ENCODE measurements around the gene TULP1.

DNA sequence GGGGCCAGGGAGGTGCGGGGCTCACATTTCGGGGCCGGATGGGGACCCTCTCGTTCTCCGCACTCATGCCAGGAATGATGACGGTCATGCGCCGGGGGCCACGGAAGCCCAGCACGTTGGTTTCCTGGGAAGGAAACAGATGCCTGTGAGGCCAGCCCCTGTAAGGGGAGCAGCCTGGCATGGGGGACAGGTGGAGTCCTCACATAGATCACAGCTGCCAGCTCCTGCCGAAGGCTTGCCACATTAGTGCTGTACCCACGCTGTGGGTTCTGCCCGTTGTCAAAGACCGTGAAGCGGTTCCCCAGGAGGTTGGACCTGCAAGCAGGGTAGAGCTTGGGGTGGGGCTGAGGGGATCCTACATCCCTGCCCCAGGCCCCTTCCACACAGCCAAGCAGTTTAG, 9.2 kb downstream of the TULP1 start:
- TF ChIP-seq, protein P1, sequence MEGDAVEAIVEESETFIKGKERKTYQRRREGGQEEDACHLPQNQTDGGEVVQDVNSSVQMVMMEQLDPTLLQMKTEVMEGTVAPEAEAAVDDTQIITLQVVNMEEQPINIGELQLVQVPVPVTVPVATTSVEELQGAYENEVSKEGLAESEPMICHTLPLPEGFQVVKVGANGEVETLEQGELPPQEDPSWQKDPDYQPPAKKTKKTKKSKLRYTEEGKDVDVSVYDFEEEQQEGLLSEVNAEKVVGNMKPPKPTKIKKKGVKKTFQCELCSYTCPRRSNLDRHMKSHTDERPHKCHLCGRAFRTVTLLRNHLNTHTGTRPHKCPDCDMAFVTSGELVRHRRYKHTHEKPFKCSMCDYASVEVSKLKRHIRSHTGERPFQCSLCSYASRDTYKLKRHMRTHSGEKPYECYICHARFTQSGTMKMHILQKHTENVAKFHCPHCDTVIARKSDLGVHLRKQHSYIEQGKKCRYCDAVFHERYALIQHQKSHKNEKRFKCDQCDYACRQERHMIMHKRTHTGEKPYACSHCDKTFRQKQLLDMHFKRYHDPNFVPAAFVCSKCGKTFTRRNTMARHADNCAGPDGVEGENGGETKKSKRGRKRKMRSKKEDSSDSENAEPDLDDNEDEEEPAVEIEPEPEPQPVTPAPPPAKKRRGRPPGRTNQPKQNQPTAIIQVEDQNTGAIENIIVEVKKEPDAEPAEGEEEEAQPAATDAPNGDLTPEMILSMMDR (IDR thresholded peaks at IDR 0.05; ENCODE audit: borderline replicate concordance, extremely low read depth, low read length, poor library complexity, severe bottlenecking), result no peak
- no peak for TF ChIP-seq EZH2 (IDR thresholded peaks at IDR 0.05; ENCODE audit: borderline replicate concordance, low read depth, low read length, severe bottlenecking)

Data from DND-41 (cell line).